Measurements from ENCODE around the gene SLC66A2.

DNA sequence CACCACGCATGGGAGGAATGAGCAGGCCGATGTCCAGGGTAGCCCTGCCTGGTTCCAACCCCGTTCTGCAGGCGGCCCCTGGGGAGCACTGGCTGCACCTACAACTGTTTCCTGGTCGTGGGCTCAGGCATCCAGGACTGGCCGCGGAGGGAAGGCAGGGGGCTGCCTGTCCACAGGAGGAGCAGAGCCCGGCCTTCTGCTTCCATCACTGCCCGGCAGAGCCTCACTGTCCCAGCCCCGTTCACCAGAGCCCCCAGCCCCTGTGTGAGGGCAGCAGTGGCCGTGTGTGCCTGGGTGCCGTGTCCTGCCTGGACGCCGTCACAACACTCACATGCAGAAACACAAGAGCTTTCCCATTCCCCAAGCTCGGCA lies 97.5 kb downstream of the SLC66A2 start:
- TF ChIP-seq POLR2AphosphoS5 (IDR thresholded peaks at IDR 0.05; ENCODE audit: low read depth, low read length): no peak
- TF ChIP-seq CBX2 (IDR thresholded peaks at IDR 0.05; ENCODE audit: low read depth, low read length): no peak
- TF ChIP-seq CBX2 (CRISPR knock-in tag; IDR thresholded peaks at IDR 0.05; ENCODE audit: low read depth): no peak
- TF ChIP-seq, protein P1, sequence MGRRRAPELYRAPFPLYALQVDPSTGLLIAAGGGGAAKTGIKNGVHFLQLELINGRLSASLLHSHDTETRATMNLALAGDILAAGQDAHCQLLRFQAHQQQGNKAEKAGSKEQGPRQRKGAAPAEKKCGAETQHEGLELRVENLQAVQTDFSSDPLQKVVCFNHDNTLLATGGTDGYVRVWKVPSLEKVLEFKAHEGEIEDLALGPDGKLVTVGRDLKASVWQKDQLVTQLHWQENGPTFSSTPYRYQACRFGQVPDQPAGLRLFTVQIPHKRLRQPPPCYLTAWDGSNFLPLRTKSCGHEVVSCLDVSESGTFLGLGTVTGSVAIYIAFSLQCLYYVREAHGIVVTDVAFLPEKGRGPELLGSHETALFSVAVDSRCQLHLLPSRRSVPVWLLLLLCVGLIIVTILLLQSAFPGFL (CRISPR knock-in tag; IDR thresholded peaks at IDR 0.05): no peak
- no peak for TF ChIP-seq KLF6 (CRISPR knock-in tag; IDR thresholded peaks at IDR 0.05)
- no peak for TF ChIP-seq POLR2A (IDR thresholded peaks at IDR 0.05; ENCODE audit: insufficient read depth in 1 of 2, low read depth in 2 of 2, low read length in 2 of 2)
- TF ChIP-seq ESRRA (CRISPR knock-in tag; IDR thresholded peaks at IDR 0.05; ENCODE audit: low read depth): no peak
- no peak for TF ChIP-seq TAF1 (CRISPR knock-in tag; IDR thresholded peaks at IDR 0.05)
- TF ChIP-seq, protein P2, sequence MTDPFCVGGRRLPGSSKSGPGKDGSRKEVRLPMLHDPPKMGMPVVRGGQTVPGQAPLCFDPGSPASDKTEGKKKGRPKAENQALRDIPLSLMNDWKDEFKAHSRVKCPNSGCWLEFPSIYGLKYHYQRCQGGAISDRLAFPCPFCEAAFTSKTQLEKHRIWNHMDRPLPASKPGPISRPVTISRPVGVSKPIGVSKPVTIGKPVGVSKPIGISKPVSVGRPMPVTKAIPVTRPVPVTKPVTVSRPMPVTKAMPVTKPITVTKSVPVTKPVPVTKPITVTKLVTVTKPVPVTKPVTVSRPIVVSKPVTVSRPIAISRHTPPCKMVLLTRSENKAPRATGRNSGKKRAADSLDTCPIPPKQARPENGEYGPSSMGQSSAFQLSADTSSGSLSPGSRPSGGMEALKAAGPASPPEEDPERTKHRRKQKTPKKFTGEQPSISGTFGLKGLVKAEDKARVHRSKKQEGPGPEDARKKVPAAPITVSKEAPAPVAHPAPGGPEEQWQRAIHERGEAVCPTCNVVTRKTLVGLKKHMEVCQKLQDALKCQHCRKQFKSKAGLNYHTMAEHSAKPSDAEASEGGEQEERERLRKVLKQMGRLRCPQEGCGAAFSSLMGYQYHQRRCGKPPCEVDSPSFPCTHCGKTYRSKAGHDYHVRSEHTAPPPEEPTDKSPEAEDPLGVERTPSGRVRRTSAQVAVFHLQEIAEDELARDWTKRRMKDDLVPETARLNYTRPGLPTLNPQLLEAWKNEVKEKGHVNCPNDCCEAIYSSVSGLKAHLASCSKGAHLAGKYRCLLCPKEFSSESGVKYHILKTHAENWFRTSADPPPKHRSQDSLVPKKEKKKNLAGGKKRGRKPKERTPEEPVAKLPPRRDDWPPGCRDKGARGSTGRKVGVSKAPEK (CRISPR knock-in tag; IDR thresholded peaks at IDR 0.05; ENCODE audit: borderline replicate concordance): no peak
- TF ChIP-seq, protein P3, sequence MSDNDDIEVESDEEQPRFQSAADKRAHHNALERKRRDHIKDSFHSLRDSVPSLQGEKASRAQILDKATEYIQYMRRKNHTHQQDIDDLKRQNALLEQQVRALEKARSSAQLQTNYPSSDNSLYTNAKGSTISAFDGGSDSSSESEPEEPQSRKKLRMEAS (IDR thresholded peaks at IDR 0.05): no peak
- no peak for TF ChIP-seq ZNF431 (CRISPR knock-in tag; IDR thresholded peaks at IDR 0.05; ENCODE audit: borderline replicate concordance, low read depth)
- no peak for TF ChIP-seq MTF2 (CRISPR knock-in tag; IDR thresholded peaks at IDR 0.05; ENCODE audit: borderline replicate concordance)
- TF ChIP-seq ZNF30 (CRISPR knock-in tag; IDR thresholded peaks at IDR 0.05): no peak
